GM12878 (cell line): ENCODE results near the gene PDXP.

Source experiments
- BHLHE40 ChIP-seq, 2 experiments: fragments of 450-650 bp in 1 of 2; IDR thresholded peaks; 2 replicates each; pipeline ENCODE4 v1.6.1; 2011 to 2017; ENCODE audit warnings: low read depth in 2 of 2, borderline replicate concordance in 1 of 2, improper control_type of control experiment in 1 of 2, low read length in 1 of 2, mild to moderate bottlenecking in 1 of 2
- FOS ChIP-seq: IDR thresholded peaks from 3 replicates; pipeline ENCODE4 v1.6.1; 2011; ENCODE audit warnings: borderline replicate concordance; ENCODE audit not compliant: insufficient read length; ENCODE audit errors: extremely low read depth
- SMARCA5 ChIP-seq: fragments of 450-650 bp; IDR thresholded peaks from 2 replicates; pipeline ENCODE4 v1.6.1; 2017; ENCODE audit warnings: mild to moderate bottlenecking

DNA sequence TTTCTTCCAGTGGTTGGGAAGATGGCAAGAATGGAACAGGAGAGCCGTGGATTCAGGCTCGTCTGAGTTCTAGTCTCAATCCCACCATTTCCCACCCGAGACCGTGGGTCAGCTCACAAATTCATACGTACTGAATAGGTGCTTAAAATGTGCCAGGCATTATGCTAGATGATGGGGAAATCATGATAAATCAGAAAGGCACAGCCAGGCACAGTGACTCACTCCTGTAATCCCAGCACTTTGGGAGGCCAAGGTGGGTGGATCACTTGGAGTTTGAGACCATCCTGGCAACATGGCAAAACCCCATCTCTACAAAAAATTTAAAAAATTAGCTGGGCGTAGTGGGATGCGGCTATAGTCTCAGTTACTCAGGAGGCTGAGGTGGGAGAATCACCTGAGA lies 45.4 kb downstream of the PDXP start:
- TF ChIP-seq SMARCA5 (no peak), BHLHE40 (IDR thresholded peaks at IDR 0.05; ENCODE audit: borderline replicate concordance in 1 of 2, low read depth in 2 of 2, low read length in 1 of 2) (no peak), FOS (no peak)
